ENCODE data around the gene MOCS1. TPM values are rescaled to one million over a fixed set of nuclear protein-coding genes. Genes with fewer than 3 reads are reported as not detected.

The MOCS1 gene
- total and polyA plus RNA-seq, 11 donors = 16.4 to 40.3 (median 25.4) TPM

DNA sequence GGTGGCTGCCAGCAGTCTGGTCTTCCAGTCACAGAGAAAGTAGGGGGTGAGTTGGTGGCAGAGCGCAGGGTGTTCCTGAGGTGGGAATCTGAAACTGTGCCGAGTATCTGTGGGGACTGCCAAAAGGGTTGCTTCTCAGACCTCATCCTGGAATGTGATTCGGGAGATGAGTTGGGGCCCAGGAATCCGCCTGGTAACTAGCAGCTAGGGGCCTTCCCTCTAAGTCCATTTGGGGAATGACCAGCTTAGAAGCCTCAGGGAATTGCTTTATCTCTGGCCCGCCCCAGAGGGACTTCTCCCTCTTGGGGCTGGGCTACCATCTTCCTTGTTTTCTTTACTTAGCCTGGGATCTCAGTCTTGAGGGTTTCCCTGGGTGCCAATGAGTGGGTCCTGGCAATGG, 49.6 kb downstream of the MOCS1 start:
- Histone ChIP-seq H3K4me1 (peaks cover 0 to 48% (median 34%) of the 10 kb centered on the region in 12 donors), H3K27me3 (no peaks in the 10 kb centered on the region), H3K9me3 (no peaks in the 10 kb centered on the region), H3K36me3 (peaks cover 0 to 8% (median 0%) of the 10 kb centered on the region in 9 donors), H3K4me3 (no peak overlapping the region), H3K27ac (no peak overlapping the region)
- DNase-seq (no peak), ATAC-seq (no peak)
- 67 to 100% (median 84%) methylated on average over 1 to 5 of the region's 5 CpGs for WGBS, 4 donors
- intact Hi-C loops (cut with DNase I) = loop anchor here in 5 of 10 donors (5.0 to 10.0 kb wide), 3 partner anchors 90 to 517 kb away; partner anchors contain the start of gene DAAM2 (in 5 of the 5)
- no peak for TF ChIP-seq CTCF (IDR thresholded peaks at IDR 0.05)
- TF ChIP-seq POLR2A (IDR thresholded peaks at IDR 0.05) = no peak

DNA sequence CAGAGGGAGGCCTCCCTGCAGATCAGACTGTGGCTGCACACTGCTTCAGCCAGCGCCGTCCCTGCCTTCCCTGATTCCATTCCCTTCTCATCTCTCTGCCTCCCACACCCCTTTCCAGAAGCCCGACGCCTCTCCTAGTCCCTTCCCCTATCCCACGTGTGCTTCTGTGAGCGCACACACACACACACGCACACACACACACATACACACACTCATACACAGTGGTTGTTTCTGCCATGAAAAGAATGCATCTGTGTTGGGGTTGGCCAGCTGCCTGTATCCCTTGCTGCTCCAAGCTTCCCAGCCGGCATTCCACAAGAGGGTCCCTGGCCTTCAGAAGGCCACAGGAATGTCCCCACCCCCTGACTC, 51.7 kb downstream of the MOCS1 start:
- no peaks in the 10 kb centered on the region for H3K27me3 ChIP-seq
- peak overlapping the region in 11 of 12 donors; percentile 11 to 62 (median 51) for H3K27ac ChIP-seq
- TF ChIP-seq POLR2A (IDR thresholded peaks at IDR 0.05) (no peak), CTCF (IDR thresholded peaks at IDR 0.05) (no peak)
- 21 to 31% (median 27%) methylated on average over 8 of the region's 8 CpGs for WGBS, 4 donors
- ATAC-seq (peak; percentile 18 to 80 (median 63)), DNase-seq (peak in 4 of 5 donors; percentile 65 to 74 (median 71))
- H3K4me3 ChIP-seq = no peak overlapping the region
- peaks cover 0 to 35% (median 21%) of the 10 kb centered on the region in 12 donors for H3K4me1 ChIP-seq
- no peaks in the 10 kb centered on the region for H3K9me3 ChIP-seq
- H3K36me3 ChIP-seq = peaks cover 0 to 19% (median 6%) of the 10 kb centered on the region in 9 donors
- intact Hi-C loops (cut with DNase I) = loop anchor here in 2 of 10 donors (5.0 to 10.0 kb wide), 2 partner anchors 88 to 90 kb away; partner anchors contain the start of gene DAAM2 (in 2 of the 2)

DNA sequence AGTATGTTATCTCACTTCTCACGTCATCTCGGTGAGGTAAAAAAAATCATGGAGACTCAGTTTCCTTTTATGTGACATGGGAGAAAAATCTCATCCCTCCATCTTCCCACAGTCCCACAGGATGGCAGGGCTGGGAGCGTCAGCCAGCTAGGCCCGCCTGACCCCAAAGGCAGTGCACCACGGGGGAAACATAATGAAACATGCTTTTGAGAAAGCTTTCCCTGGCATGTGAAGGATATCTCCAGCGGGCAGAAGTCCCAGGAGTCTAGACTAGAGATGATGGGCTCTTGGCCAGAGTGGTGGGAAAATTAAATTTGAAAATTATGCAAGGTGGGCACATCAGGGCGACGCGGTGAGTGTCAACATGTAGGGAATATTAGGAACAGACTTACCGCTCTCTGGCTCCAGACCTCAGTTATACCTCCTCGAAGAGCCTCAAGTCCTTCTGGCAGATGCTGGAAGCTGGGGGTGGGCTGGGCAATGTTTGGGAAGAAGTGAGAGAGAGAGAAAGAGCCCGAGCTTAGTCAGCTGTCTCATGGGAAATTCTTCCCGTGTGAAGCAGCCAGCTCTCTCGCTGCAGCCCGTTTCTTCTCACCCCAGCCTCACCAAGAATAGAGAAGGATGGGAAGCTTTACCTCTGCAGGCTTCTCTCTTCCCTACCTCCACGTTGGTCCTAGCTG, 52.3 kb downstream of the MOCS1 start:
- DNase-seq = peak in 3 of 5 donors; percentile 35 to 62 (median 58)
- peaks cover 0 to 23% (median 9%) of the 10 kb centered on the region in 9 donors for H3K36me3 ChIP-seq
- intact Hi-C loops (cut with DNase I) = loop anchor here in 2 of 10 donors (5.0 to 10.0 kb wide), 2 partner anchors 87 to 90 kb away; partner anchors contain the start of gene DAAM2 (in 2 of the 2)
- no peaks in the 10 kb centered on the region for H3K27me3 ChIP-seq
- H3K9me3 ChIP-seq = no peaks in the 10 kb centered on the region
- peak in 3 of 4 donors; percentile 32 to 58 (median 48) for ATAC-seq
- TF ChIP-seq POLR2A (IDR thresholded peaks at IDR 0.05) (no peak), CTCF (IDR thresholded peaks at IDR 0.05) (no peak)
- WGBS, 4 donors = 53 to 61% (median 57%) methylated on average over 16 of the region's 16 CpGs
- H3K4me1 ChIP-seq = peaks cover 0 to 31% (median 16%) of the 10 kb centered on the region in 12 donors
- H3K27ac ChIP-seq = peak overlapping the region in 10 of 12 donors; percentile 1 to 62 (median 52)
- H3K4me3 ChIP-seq = no peak overlapping the region

DNA sequence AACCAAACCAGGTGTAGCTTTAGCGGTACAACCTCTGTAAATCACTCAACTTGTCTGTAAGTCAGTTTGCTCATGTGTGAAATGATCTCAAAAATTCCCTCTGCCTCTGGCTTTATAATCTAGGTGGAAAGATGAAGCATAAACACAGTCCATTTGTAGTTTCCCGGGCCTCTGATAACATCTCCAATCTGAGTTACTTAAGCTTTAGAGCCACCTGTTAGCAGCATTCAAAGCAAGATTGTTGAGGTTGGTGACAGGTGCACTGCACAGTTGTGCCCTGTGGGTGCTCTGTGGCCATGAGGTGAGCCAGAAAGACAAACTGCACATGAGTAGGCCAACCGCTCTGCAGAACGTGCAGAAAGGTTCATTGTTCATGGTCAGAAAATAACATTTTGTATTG, 53.7 kb downstream of the MOCS1 start:
- Histone ChIP-seq H3K4me3 (no peak overlapping the region), H3K27me3 (no peaks in the 10 kb centered on the region), H3K36me3 (peaks cover 0 to 33% (median 14%) of the 10 kb centered on the region in 9 donors), H3K9me3 (no peaks in the 10 kb centered on the region), H3K27ac (no peak overlapping the region), H3K4me1 (peaks cover 0 to 24% (median 10%) of the 10 kb centered on the region in 12 donors)
- ATAC-seq = no peak
- 79 to 89% (median 87%) methylated on average over 4 of the region's 4 CpGs for WGBS, 4 donors
- no peak for DNase-seq
- intact Hi-C loops (cut with DNase I) = loop anchor here in 2 of 10 donors (5.0 to 10.0 kb wide), 2 partner anchors 86 to 88 kb away; partner anchors contain the start of gene DAAM2 (in 2 of the 2)
- TF ChIP-seq POLR2A (IDR thresholded peaks at IDR 0.05) = no peak
- TF ChIP-seq CTCF (IDR thresholded peaks at IDR 0.05) = no peak
